GM20431 (cell line): ENCODE data around the gene SH3PXD2A.
"Not testable (repeated sequence)": the region's sequence is repeated elsewhere in the genome, so short reads cannot be mapped to it uniquely, and the experiment has no call there.

Experiments
- in situ Hi-C: fragments of 300-500 bp; cut with MseI, MboI; formaldehyde crosslinking; loops from one replicate; pipeline ENCODE4 v1.15.0; 2020; ENCODE audit warnings: low sequenced_read_pairs; ENCODE audit not compliant: unreplicated experiment

SH3PXD2A gene

DNA sequence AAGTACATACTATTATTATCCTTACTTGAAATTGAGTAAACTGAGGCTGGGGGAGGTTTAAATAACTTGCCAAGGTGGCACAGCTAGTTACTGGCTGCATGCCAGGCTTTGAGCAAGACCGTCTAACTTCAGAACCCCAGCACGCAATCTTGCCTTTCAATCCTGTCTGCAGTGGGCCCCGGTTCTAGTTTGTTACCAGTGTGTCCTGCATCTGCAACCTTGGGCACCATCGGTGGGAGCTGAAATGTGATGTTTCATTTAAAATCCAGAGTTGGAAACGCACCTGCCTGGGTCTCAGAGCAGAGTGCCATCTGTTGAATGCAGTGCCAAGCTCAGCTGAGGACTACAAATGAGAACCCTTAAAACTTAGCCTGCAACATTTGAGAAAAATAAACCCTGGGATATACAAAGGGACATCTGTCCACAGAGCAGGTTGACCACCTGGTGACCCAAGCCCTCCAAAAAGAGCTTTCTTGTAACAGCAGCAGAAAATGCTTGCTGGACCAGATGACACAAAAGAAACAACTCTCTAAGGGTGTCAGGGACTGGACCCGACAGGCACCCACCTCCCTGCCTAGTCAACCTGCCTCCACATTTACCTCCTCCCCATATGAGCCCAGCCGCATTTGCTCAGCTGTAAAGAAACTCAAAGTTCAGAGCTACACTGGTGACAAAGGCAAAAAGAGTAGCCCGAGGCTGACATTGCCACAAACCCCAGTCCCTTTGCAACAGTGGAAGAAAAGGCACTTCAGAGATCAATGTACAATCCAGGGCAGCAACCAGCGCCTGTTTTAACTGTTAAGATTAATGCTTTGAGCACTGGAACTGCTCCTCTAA, 1.7 kb downstream of the SH3PXD2A start:
- in situ Hi-C loops: no loop called here

DNA sequence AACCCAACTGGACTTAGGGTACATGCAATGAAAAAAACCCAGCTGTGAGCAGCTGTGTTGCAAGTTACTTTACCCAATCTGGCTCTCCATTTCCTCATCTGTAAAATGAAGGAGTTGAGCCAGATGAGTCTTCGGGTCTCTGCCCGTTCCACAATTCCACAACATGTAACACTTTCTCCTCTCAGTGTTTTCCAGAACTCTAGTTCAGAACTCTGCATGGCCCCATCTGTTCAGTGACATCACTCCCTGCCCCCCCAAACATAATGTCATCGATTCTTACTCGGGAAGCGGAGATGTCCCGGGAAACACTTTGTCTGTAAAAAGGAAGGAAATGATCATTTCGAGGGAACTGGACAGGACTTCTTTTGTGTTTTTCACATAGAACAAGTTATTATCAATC, 2.5 kb downstream of the SH3PXD2A start:
- in situ Hi-C loops: no loop called here

DNA sequence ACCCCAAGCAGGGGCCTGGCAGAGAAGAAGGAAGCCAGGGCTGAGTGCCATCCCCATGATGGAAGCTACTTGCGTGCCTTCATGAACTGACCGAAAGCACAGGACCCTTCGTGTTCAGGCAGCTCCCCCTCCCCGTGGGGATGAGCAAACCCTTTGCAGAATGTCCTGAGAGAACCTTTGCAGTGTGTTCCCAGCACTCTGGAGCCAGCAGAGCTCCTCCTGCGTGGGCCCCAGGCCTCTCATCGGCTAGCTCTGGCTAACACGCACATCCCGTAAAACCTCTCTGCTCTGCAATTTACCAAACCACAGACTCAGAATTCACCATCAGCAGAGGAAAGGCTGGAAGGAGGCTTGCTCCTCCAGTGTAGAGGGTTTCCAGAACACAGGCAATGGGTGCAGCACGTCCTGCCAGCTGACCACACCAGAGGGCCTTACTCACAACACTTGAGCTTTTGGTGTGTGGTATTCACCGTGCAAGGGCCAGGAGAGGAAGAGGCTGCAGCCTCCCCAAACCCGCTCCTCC, 3.1 kb downstream of the SH3PXD2A start:
- in situ Hi-C loops: no loop called here

DNA sequence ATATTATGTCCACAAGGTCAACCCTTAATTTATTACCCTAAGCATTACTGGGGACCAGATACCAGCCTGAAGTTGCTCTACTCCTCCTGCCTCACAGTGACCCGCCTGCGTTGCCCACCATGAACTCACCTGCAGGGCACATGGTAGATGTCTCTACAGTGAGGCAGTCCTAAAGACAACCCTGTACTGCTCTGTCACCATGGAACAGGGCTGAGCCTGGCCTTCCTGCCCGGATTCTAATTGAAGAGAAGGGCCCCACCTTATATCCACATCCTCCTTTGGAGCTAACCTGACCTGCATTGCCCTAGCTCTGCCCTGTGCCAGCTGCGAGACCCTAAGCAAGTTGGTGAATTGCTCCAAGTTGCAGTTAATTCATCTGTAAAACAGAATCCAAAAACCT, 4.1 kb downstream of the SH3PXD2A start:
- in situ Hi-C loops: no loop called here

DNA sequence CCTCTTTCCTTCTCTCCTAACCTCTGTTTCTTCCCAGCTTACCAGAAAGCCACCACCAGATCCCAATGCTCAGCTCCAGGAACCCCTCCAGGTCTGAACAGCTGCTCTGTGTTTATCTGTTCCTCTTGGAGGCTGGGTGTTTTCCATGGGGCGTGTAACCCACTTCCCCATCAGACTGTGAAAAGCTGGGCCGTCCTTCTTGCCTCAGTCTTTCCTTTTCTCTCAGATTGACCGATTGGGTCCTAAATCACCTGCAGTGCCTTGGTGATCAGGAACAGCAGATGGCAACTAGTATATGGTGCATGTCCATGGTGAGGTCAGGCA, 4.8 kb downstream of the SH3PXD2A start:
- in situ Hi-C loops: no loop called here

DNA sequence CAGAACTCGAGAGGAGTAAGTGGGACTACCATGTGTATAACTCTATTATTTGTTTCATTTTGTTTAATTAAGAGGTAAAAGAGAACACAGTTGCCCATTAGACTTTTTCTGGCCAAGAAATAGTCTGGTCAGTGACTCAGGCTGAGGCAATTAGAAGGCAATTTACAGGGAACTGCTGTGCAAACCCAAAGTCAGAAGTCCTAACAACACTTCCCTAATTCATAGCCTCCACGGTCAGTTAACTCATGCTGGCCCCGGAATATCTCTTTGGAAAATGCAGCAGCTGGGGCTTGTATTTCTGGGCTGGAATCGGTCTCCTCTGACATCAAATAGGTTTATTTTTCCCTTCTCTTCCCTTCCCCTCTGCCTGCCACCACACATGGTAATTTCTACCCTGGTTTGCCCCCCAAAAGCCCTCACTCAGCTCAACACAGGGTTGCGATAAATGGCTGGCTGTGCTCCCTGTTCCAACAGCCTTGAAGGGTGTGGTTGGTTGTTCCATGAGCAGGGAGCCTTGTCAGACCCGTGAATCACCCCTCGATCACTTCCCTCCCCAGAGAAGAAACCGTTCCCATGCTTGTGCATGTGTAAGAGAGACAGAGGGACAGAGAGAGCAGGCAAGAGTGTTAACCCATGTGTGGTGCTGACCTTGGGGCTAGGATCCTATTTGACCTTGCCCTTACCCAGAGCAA, 5.3 kb downstream of the SH3PXD2A start:
- in situ Hi-C loops: no loop called here

DNA sequence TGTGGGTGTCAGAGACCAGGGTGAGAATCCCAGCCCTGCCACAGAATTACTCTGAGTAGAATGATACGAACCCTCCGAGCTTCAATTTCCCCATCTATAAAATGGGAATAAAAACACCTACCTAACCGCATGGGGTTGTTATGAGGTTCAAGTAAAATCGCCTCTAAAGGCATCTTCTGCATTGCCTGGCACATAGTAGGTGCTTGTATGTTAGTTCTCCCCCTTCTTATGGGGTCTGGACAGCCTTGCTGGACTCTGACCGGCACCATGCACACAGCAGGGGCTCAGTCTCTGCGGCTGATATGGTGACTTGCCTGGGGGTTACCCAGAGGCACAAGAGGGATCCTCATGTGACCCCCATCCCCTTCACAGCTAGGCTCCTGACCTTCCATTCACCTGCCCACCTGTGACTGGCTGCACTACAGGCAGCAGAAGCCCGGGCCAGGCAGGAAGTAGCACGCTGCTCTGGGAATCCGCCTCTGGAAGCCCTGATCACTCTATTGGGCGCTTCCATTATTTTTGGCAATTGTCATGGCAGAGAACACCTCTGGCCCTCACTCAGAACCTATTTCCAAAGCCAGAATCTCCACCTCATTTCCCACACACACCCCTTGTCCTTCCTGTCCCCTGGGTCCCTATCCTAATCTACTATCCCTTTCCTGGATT, 6.0 kb downstream of the SH3PXD2A start:
- in situ Hi-C loops: no loop called here

DNA sequence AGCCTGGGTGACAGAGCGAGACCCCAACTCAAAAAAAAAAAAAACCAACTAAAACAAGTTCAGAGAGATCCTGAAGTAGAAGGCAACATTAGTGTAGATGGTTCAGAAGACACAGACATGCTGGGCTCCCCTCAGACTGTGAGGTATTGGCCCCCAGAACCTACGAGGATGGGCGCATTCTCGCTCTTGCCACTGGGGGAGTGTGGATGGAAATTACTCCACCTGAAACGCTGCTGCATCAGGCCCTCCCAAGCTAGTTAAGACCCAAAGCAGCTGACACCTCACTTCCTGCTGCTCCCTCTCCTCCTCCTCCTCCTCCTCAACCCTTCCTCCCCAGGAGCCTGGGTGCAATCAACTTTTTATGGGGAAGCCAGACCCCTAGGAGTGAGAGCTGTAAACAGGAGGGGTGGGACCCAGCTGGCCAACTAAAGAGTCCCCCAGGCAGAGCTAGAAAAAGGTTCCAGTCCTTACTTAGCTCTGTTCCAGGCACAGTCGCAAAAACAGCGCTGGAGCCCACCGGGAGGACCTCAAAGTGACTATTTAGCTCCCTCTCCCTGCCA, 7.4 kb downstream of the SH3PXD2A start:
- in situ Hi-C loops: no loop called here

DNA sequence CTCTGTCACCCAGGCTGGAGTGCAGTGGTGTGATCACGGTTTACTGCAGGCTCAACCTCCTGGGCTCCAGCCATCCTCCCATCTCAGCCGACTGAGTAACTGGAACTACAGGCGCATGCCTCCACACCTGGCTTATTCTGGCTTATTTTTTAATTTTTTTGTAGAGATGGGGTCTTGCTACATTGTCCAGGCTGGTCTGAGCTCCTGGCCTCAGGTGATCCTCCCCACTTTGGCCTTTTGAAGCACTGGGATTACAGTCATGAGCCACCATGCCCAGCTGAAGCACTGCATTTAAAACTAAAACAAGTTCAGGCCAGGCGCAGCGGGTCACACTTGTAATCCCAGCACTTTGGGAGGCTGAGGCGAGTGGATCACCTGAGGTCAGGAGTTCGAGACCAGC, 8.0 kb downstream of the SH3PXD2A start:
- in situ Hi-C loops: no loop called here

DNA sequence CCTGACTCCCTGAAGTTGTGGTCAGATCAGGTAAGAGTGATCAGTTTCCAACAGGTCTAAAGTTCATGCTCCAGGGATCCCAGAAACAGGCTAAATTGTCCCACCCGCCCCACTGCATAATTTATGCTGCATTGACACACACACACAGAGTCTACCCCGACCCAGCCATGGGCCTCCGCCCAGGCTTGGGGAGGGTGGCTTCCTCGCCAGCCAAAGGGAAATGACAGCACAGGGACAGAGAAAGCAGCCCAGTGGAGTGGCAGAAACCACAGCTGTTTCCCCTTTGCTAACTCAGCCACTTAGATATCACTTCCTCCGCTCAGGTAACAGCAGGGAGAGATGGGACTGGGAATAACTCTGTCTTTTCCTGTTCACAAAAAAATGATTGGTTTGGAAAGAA, 9.4 kb downstream of the SH3PXD2A start:
- in situ Hi-C loops: no loop called here

DNA sequence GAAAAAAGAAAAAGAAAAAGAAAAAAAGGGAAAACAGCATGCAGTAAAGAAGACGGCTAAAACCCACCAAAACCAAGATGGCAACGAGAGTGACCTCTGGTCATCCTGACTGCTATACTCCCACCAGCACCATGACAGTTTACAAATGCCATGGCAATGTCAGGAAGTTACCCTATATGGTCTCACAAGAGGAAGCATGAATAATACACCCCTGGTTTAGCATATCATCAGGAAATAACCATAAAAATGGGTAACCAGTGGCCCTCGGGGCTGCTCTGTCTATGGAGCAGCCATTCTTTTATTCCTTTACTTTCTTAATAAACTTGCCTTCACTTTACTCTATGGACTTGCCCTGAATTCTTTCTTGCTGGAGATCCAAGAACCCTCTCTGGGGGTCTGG, 10.0 kb downstream of the SH3PXD2A start:
- in situ Hi-C loops: not testable (repeated sequence)

DNA sequence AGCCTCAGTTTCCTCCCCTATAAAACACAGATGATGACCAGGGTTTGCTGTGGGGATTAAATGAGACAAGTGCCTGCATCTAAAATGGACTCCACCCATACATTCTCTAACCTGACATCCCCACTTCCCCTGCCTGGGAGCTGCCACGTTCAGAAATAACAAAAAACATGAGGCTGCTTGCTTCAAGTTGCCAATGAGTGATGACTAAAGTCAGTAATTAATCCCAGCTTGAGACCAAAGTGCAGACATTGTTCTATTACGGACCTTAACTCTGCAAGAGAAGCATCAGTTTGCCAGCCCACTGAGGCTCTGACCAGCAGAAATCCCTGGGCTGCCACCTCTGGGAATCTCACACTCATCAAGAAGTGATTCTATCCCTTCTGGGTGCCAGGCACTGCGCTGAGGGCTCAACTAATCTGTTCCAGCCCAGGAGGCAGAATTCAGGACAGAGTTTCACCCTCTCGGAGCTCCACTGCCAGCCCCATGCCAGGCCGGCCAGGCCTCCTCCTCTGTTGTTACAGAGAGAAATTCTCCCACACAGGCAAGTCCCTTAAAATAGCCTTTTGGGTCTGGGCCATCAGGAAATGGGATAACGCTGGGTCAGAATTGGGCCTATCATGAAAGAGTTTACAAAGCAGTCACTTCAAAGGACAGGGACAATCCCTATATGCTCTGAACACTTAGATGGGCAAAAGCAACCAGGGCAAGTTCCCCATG, 11.4 kb downstream of the SH3PXD2A start:
- in situ Hi-C loops: no loop called here

DNA sequence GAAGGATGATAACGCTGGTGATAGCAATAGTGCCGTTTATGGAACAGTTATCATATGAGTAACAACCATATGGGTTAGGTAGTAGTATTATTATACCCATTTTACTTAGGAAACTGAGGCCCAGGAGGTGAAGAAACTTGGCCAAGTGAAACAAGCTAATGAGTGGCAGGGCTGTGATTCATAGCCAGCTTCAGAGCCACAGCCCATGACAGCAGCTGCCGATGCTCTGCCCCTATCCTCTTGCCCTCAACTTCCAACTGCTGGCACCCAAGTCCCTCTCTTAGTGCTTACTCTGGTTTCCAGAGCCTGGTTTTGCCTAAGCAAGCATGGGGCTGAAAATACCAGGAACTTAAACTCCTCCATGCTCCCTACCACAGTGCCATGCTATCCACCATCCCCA, 12.3 kb downstream of the SH3PXD2A start:
- in situ Hi-C loops: no loop called here

DNA sequence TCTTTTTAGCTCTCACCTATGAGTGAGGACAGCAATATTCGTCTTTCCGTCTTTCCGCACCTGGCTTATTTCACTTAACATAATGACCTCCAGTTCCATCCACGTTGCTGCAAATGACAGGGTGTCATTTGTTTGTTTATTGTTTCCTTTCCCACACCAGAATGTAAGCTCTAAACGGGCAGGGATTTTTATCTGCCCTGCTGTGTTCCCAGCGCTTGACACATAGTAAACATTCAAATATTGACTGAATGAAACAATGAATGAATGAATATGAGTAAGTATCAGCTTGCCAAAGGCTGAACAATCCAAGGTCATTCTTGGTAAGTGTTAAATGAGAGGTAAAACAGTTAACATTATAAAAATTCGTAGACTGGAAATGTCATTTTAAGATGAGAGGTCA, 12.8 kb downstream of the SH3PXD2A start:
- in situ Hi-C loops: no loop called here

DNA sequence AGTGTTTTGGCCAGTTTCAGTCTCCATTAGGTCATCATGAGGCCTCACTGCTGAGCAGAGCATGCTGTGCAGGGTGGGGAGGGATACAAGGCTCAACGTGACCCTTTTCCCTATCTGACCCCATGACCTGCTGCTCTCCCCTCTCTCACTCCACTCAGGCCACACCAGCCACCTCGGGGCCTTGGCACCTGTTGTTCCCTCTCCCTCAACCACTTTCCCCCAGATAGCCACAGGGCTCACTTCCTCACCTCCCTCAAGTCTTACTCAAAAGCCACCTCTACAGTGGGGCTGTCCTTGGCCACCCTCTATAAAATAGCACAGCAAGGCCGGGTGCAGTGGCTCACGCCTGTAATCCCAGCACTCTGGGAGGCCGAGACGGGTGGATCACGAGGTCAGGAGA, 13.9 kb downstream of the SH3PXD2A start:
- in situ Hi-C loops: no loop called here

DNA sequence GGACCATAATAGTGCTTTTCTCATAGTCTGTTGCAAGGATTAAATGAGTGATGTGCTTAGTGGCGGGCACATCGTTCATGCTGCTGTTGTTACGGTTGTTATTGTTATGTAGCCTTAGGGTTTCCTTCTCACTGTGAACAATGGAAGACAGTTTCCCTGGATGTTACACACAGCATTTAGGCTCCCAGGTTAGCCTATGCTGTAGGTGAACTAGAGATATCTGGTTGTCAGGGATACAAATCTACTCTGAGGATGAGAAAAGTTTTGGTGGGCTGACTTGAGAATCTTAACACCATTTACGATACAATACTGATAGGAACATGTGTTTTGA, 14.7 kb downstream of the SH3PXD2A start:
- in situ Hi-C loops: no loop called here

DNA sequence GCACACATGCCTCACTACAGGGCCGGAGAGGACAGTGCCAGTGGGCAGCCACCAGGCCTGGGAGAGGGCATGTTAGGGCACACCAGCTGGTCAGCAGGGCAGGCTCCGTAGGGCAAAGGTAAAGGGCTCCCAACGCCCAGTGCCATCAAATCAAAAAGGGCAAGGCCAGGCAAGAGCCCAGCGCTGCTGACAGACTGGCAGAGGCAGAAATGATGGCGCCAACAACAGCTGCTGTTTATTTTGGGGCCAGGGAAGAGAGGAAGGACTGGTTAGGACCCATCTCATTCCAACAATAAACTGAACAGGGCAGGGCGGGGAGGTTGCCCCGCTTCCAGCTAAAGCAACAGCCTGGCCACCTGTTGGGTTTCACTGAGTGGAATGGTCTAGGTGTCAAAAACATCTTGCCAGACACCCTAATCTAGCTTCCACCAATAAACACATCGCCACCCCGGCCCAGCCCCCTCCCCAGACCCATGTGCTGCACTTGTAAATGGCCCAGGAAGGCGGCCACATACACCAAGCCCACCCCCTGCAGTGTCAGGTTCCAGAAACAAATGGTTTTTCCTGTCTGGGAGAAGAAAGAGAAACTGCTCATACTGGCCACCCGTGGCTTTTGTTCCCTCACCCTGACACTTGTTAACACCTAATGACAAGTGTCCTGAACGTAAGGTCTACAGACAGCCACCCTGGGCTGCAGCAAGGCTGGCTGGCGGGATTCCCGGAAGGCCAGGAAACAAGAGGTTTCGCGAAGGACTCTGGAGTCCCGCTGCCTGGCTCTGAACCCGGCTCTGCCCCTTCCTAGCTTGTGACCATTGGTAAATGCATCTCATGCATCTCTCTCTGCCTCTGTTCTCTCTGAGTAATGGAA, 15.3 kb downstream of the SH3PXD2A start:
- in situ Hi-C loops: no loop called here

DNA sequence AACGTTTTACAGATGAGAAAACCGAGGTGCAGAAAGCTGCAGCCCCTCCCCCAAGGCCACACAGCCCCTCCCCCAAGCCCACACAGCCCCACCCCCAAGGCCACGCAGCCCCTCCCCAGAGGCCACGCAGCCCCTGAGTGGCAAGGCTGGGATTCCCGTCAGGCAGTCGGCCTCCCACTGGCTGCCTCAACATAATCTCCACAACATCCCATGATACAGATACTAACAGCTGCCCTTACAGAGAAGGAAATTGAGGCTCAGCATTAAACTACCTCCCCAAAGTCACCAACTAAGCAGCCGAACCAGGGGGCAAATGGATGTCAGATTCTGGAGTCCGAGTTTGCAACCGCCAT, 15.9 kb downstream of the SH3PXD2A start:
- in situ Hi-C loops: no loop called here

DNA sequence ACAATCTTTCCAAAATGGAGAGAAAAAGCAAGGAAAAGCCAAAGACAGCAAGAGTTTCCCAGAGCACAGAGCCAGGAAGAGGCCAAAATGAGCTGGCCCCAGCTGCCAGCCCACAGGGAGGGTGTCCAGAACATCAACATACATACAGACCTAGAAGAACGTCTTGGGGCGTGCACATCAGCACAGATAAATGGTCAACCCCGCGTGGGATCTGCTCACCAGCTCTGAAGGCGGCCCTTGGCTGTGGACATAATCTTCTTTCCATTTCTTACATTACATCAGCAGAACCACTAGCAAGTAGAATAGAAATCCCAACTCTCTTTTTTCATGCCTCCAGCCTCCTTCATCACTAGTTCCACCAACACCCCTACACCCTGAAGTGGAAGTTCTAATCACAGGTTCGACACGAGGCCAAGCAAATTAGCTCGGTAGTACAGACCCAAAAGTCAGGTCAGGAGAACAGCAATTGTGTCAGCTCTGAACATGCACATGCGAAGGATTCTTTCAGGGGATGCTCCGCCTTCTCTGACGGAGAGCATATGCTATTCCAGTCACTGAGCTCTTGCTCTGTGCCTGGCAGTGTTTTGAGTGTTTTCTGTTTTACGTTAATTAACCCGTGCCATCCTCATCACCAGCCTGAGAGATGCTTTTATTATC, 16.4 kb downstream of the SH3PXD2A start:
- in situ Hi-C loops: no loop called here
